HCT116 (cell line): ENCODE measurements around the gene SNRNP25. TPM values are rescaled to one million over a fixed set of nuclear protein-coding genes. Genes with fewer than 3 reads are reported as not detected.

Experiments
- ATAC-seq: fragments of 200-7000 bp; cut with Tn5 transposase; 2 replicates; pipeline ENCODE4 v1.9.1; 2020; ENCODE audit warnings: mild to moderate bottlenecking, moderate library complexity
- BruUV-seq: library from RNA; stranded (reverse); fragments of 400-500 nt; replicated peaks from 2 replicates; lab custom pipeline; 2021; lab: Mats Ljungman, UMichigan
- CTCF ChIA-PET: fragments of 300-600 bp; sonication (Branson Sonifier 250); formaldehyde crosslinking; loops from one replicate; lab custom pipeline; 2021; ENCODE audit warnings: antibody characterized with exemption; lab: Charles Lee
- POLR2A ChIA-PET: fragments of 300-600, 350-600 bp; sonication (Branson Sonifier 250); formaldehyde crosslinking; loops from one replicate; lab custom pipeline; 2021; ENCODE audit warnings: antibody characterized with exemption; lab: Charles Lee
- RAD21 ChIA-PET, 2 experiments: fragments of 300-600 bp; sonication (Branson Sonifier 250); formaldehyde crosslinking; loops; one replicate each; lab custom pipeline; 2023; ENCODE audit warnings: low total read pairs in 2 of 2; ENCODE audit not compliant: uncharacterized antibody in 2 of 2, unreplicated experiment in 2 of 2, low non-redundant PET in 1 of 2; lab: Charles Lee
- DNase-seq: peaks from one replicate; pipeline ENCODE4 v3.0.0-alpha.2; 2010; ENCODE audit warnings: low read depth, low spot score
- H2AFZ ChIP-seq: fragments of 200-600 bp; shearing (Covaris generic), sonication (generic); 2 replicates; pipeline ENCODE4 v1.6.1; 2017; ENCODE audit warnings: low read depth, mixed run types, mixed read lengths, antibody characterized with exemption, low read length; ENCODE audit not compliant: poor library complexity, severe bottlenecking
- H3K27ac ChIP-seq: 2 replicates; pipeline ENCODE4 v1.5.1; 2012; ENCODE audit warnings: low read depth, low read length
- H3K27me3 ChIP-seq: fragments of 200-600 bp; sonication (generic); 2 replicates; pipeline ENCODE4 v1.6.1; 2016; ENCODE audit warnings: mixed run types, low read length, mixed read lengths; ENCODE audit not compliant: insufficient read depth
- H3K36me3 ChIP-seq, 2 experiments: fragments of 200-500 bp in 1 of 2; fragments of 200-600 bp in 1 of 2; sonication (Bioruptor generic) in 1 of 2; sonication (generic) in 1 of 2; 2 replicates each; pipeline versions ENCODE4 v1.5.1 to v1.6.1; 2014 to 2016; ENCODE audit warnings: low read length in 2 of 2, inconsistent platforms in 1 of 2, mixed read lengths in 1 of 2, mixed run types in 1 of 2; ENCODE audit not compliant: insufficient read depth in 2 of 2, control insufficient read depth in 1 of 2
- H3K4me1 ChIP-seq, 2 experiments: fragments of 200-600 bp in 1 of 2; sonication (generic) in 1 of 2; 2 replicates each; pipeline versions ENCODE4 v1.5.1 to v1.6.1; 2012 to 2017; ENCODE audit warnings: low read length in 2 of 2, inconsistent platforms in 1 of 2, mild to moderate bottlenecking in 1 of 2, mixed read lengths in 1 of 2, mixed run types in 1 of 2, moderate library complexity in 1 of 2; ENCODE audit not compliant: insufficient read depth in 2 of 2, control insufficient read depth in 1 of 2
- H3K4me2 ChIP-seq: fragments of 200-600 bp; sonication (generic); 2 replicates; pipeline ENCODE4 v1.6.1; 2017; ENCODE audit warnings: mixed run types, low read length, mixed read lengths
- H3K4me3 ChIP-seq, 2 experiments: fragments of 200-600 bp in 1 of 2; sonication (generic) in 1 of 2; replicated peaks in 1 of 2; 2 replicates each; pipeline ENCODE4 v1.5.1; 2011 to 2016; ENCODE audit warnings: low read length in 2 of 2, control low read depth in 1 of 2, low read depth in 1 of 2, mild to moderate bottlenecking in 1 of 2, mixed read lengths in 1 of 2, mixed run types in 1 of 2
- H3K79me2 ChIP-seq: fragments of 200-600 bp; sonication (generic); 2 replicates; pipeline ENCODE4 v1.6.1; 2017; ENCODE audit warnings: mild to moderate bottlenecking, mixed run types, low read length, moderate library complexity, mixed read lengths; ENCODE audit not compliant: insufficient read depth
- H3K9ac ChIP-seq: fragments of 200-600 bp; sonication (generic); 2 replicates; pipeline ENCODE4 v1.6.1; 2016; ENCODE audit warnings: low read length, mixed read lengths
- H3K9me2 ChIP-seq: fragments of 200-600 bp; sonication (generic), shearing (Covaris generic); 2 replicates; pipeline ENCODE4 v1.6.1; 2017; ENCODE audit warnings: mixed run types, mild to moderate bottlenecking, moderate library complexity; ENCODE audit not compliant: insufficient read depth
- H3K9me3 ChIP-seq, 2 experiments: fragments of 200-500 bp in 1 of 2; fragments of 200-600 bp in 1 of 2; sonication (Bioruptor generic) in 1 of 2; sonication (generic) in 1 of 2; 2 replicates each; pipeline ENCODE4 v1.6.1; 2014 to 2017; ENCODE audit warnings: low read length in 2 of 2, mixed read lengths in 2 of 2, inconsistent platforms in 1 of 2, low read depth in 1 of 2, mild to moderate bottlenecking in 1 of 2, mixed run types in 1 of 2, moderate library complexity in 1 of 2; ENCODE audit not compliant: control insufficient read depth in 1 of 2, insufficient read depth in 1 of 2
- H4K20me1 ChIP-seq: fragments of 200-600 bp; sonication (generic), shearing (Covaris generic); 2 replicates; pipeline ENCODE4 v1.6.1; 2017; ENCODE audit warnings: mixed run types, mild to moderate bottlenecking, moderate library complexity; ENCODE audit not compliant: insufficient read depth
- CEBPB ChIP-seq: IDR thresholded peaks from 2 replicates; pipeline ENCODE4 v1.6.1; 2012; ENCODE audit warnings: low read depth
- CTCF ChIP-seq, 3 experiments: fragments of 200-600 bp in 1 of 3; sonication (generic) in 1 of 3; IDR thresholded peaks in 2 of 3; conservative IDR thresholded peaks in 1 of 3; 2 replicates each; pipeline ENCODE4 v1.5.1; 2012 to 2017; ENCODE audit warnings: low read depth in 2 of 3, low read length in 2 of 3, antibody characterized with exemption in 1 of 3, borderline replicate concordance in 1 of 3, control low read depth in 1 of 3, mild to moderate bottlenecking in 1 of 3, mixed read lengths in 1 of 3, mixed run types in 1 of 3, moderate library complexity in 1 of 3; ENCODE audit not compliant: insufficient read depth in 1 of 3
- EGR1 ChIP-seq: IDR thresholded peaks from 2 replicates; pipeline ENCODE4 v1.6.1; 2012; ENCODE audit warnings: low read depth
- ELF1 ChIP-seq: IDR thresholded peaks from 2 replicates; pipeline ENCODE4 v1.6.1; 2012; ENCODE audit warnings: low read depth, borderline replicate concordance
- FOSL1 ChIP-seq: IDR thresholded peaks from 2 replicates; pipeline ENCODE4 v1.6.1; 2012; ENCODE audit warnings: low read depth
- POLR2A ChIP-seq: IDR thresholded peaks from 2 replicates; pipeline ENCODE4 v1.7.0; 2011; ENCODE audit warnings: borderline replicate concordance; ENCODE audit not compliant: insufficient read depth, insufficient read length; ENCODE audit errors: extremely low read depth
- POLR2AphosphoS5 ChIP-seq: IDR thresholded peaks from 2 replicates; pipeline ENCODE4 v1.6.1; 2011; ENCODE audit warnings: mild to moderate bottlenecking, low read depth, low read length, moderate library complexity
- RAD21 ChIP-seq: IDR thresholded peaks from 2 replicates; pipeline ENCODE4 v1.6.1; 2012; ENCODE audit warnings: low read depth, mild to moderate bottlenecking
- SP1 ChIP-seq: IDR thresholded peaks from 2 replicates; pipeline ENCODE4 v1.6.1; 2012; ENCODE audit warnings: low read depth
- SRF ChIP-seq: IDR thresholded peaks from 2 replicates; pipeline ENCODE4 v1.6.1; 2012; ENCODE audit warnings: low read depth
- TCF7L2 ChIP-seq: IDR thresholded peaks from 2 replicates; pipeline ENCODE4 v1.7.0; 2011; ENCODE audit warnings: borderline replicate concordance, inconsistent platforms; ENCODE audit not compliant: insufficient read depth, insufficient read length; ENCODE audit errors: extremely low read depth
- YY1 ChIP-seq: IDR thresholded peaks from 2 replicates; pipeline ENCODE4 v1.6.1; 2011; ENCODE audit warnings: low read length, low read depth, moderate library complexity, mild to moderate bottlenecking; ENCODE audit not compliant: insufficient replicate concordance; ENCODE audit errors: extremely low read depth
- ZFX ChIP-seq: fragments of 450-650 bp; IDR thresholded peaks from 2 replicates; pipeline ENCODE4 v1.6.1; 2017
- ZNF274 ChIP-seq: fragments of 200-500 bp; sonication (Bioruptor generic); IDR thresholded peaks from 2 replicates; pipeline ENCODE4 v1.6.1; 2014; ENCODE audit warnings: mild to moderate bottlenecking, low read depth, low read length, inconsistent platforms
- intact Hi-C: fragments of 100-400 bp; cut with micrococcal nuclease; formaldehyde crosslinking; loops from 2 replicates; pipeline ENCODE4 v1.10.0; 2022
- total RNA-seq: library from RNA; stranded (reverse); gene quantifications from one replicate; pipeline ENCODE4 v1.2.1, GENCODE V29; 2021; ENCODE audit not compliant: unreplicated experiment
- TF ChIP-seq, protein P1 (sequence below): IDR thresholded peaks from 2 replicates; pipeline ENCODE4 v1.6.1; 2012
- TF ChIP-seq, protein P2 (sequence below): IDR thresholded peaks from 2 replicates; pipeline ENCODE4 v1.6.1; 2012

The SNRNP25 gene
- total RNA-seq, 1 experiment from 2014 or later: 24.5 TPM

DNA sequence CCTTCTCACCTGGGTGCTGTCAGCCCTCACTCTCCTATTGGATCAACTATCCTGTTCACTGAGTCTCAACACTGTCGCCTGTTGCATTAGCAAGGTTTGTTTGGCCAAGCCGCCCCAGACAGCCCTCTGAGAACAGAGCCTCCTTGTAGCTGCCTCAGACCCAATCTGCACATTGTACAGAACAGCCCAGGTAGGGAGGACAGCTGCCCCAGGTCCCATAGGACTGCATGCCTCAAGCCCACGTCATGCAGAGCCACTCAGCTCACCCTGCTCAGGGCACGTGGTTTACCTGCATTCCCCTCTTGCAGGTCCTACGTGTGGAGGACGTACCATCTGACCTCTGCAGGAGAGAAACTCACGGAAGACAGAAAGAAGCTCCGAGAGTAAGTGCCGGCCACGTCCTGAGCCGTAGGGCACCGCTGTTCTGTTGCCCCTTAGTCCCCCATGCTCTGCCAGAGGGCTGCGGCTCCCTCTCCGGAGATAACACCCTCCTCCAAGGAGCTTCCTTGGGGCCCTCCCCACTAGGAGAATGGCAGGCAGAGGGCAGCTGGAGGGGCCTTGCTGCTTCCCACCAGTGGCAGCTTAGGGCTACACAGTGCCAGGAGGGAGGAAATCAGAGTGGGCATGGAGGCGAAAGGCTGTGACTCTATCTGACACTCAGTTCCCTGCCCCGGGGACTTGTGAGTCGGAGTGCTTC is 2.8 kb downstream of the SNRNP25 start:
- H3K9ac ChIP-seq: no peak overlapping the region
- no peak overlapping the region for H3K27ac ChIP-seq
- ChIA-PET RAD21 (no interaction called here), POLR2A (no interaction called here), CTCF (no interaction called here)
- intact Hi-C loops: no loop called here
- no peak overlapping the region for H2AFZ ChIP-seq
- H3K9me2 ChIP-seq: no peaks in the 10 kb centered on the region
- H3K36me3 ChIP-seq: no peaks in the 10 kb centered on the region; a peak in 1 of 4 replicates
- no TSS peak for BruUV-seq
- no peaks in the 10 kb centered on the region for H3K4me1 ChIP-seq
- no peaks in the 10 kb centered on the region for H4K20me1 ChIP-seq
- no peaks in the 10 kb centered on the region for H3K9me3 ChIP-seq
- no peaks in the 10 kb centered on the region for H3K27me3 ChIP-seq
- TF ChIP-seq ZFX: no peak
- TF ChIP-seq SRF: no peak
- TF ChIP-seq POLR2AphosphoS5: no peak
- no peak for TF ChIP-seq TCF7L2
- no peak for TF ChIP-seq POLR2A
- TF ChIP-seq RAD21: no peak
- H3K4me2 ChIP-seq: no peak overlapping the region
- DNase-seq: no peak
- ATAC-seq: no peak
- H3K4me3 ChIP-seq: no peak overlapping the region
- H3K79me2 ChIP-seq: peaks cover 22% of the 10 kb centered on the region

GRCh38 chr16:57711-58110 is 4.1 kb downstream of the SNRNP25 start:
- POLR2A ChIA-PET: no interaction called here
- TF ChIP-seq YY1: no peak
- TF ChIP-seq, protein P1, sequence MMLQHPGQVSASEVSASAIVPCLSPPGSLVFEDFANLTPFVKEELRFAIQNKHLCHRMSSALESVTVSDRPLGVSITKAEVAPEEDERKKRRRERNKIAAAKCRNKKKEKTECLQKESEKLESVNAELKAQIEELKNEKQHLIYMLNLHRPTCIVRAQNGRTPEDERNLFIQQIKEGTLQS: no peak
- TF ChIP-seq POLR2AphosphoS5: no peak
- no peak for TF ChIP-seq CTCF (IDR thresholded peaks at IDR 0.05 in 2 of 3, conservative IDR thresholded peaks at IDR 0.05 in 1 of 3; ENCODE audit: borderline replicate concordance in 1 of 3, insufficient read depth in 1 of 3, low read depth in 2 of 3, low read length in 2 of 3)
- no peak for TF ChIP-seq CEBPB
- TF ChIP-seq SRF: no peak
- TF ChIP-seq ZNF274: no peak
- no peak for TF ChIP-seq RAD21
- no peak for TF ChIP-seq ZFX
- no peak for TF ChIP-seq ELF1
- TF ChIP-seq FOSL1: no peak
- TF ChIP-seq, protein P2, sequence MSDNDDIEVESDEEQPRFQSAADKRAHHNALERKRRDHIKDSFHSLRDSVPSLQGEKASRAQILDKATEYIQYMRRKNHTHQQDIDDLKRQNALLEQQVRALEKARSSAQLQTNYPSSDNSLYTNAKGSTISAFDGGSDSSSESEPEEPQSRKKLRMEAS: no peak
- TF ChIP-seq EGR1: no peak
- TF ChIP-seq SP1: no peak
- no peak for TF ChIP-seq POLR2A
- no peak for TF ChIP-seq TCF7L2

More at GRCh38 chr16:57711-58110, 4.1 kb downstream of the SNRNP25 start:
- intact Hi-C loops: no loop called here
- CTCF ChIA-PET: no interaction called here
- Histone ChIP-seq H3K36me3 (no peaks in the 10 kb centered on the region; a peak in 1 of 4 replicates), H3K4me2 (no peak overlapping the region), H3K79me2 (peaks cover 12% of the 10 kb centered on the region), H3K4me3 (no peak overlapping the region), H3K9me3 (no peaks in the 10 kb centered on the region), H3K9ac (no peak overlapping the region), H3K4me1 (no peaks in the 10 kb centered on the region), H4K20me1 (no peaks in the 10 kb centered on the region), H3K27ac (no peak overlapping the region), H2AFZ (no peak overlapping the region), H3K27me3 (no peaks in the 10 kb centered on the region), H3K9me2 (no peaks in the 10 kb centered on the region)
- DNase-seq (no peak), ATAC-seq (no peak)
- BruUV-seq: no TSS peak
- RAD21 ChIA-PET: no interaction called here
